DND-41 (cell line): ENCODE measurements around the gene MEOX2.

Source experiments
- ATAC-seq: fragments of 200-7000 bp; cut with Tn5 transposase; 3 replicates; pipeline ENCODE4 v1.9.1; 2021; ENCODE audit warnings: low read depth; ENCODE audit not compliant: insufficient read depth
- DNase-seq: peaks from one replicate; pipeline ENCODE4 v3.0.0-alpha.2; 2020
- H2AFZ ChIP-seq: 2 replicates; pipeline ENCODE4 v1.6.0; 2012; ENCODE audit warnings: low read depth, low read length
- H3K27ac ChIP-seq: 2 replicates; pipeline ENCODE4 v1.5.1; 2012; ENCODE audit warnings: low read length, inconsistent platforms
- H3K27me3 ChIP-seq: fragments of 200-600 bp; sonication (generic); 2 replicates; pipeline ENCODE4 v1.6.0; 2012; ENCODE audit warnings: low read length, mild to moderate bottlenecking, inconsistent platforms; ENCODE audit not compliant: insufficient read depth, poor library complexity
- H3K36me3 ChIP-seq: 2 replicates; pipeline ENCODE4 v1.5.1; 2012; ENCODE audit warnings: low read length, inconsistent platforms; ENCODE audit not compliant: insufficient read depth
- H3K4me1 ChIP-seq: 2 replicates; pipeline ENCODE4 v1.5.1; 2012; ENCODE audit warnings: mild to moderate bottlenecking, low read length; ENCODE audit not compliant: insufficient read depth
- H3K4me2 ChIP-seq: 2 replicates; pipeline ENCODE4 v1.6.0; 2012; ENCODE audit warnings: mild to moderate bottlenecking, moderate library complexity, low read length, inconsistent platforms; ENCODE audit not compliant: insufficient read depth
- H3K4me3 ChIP-seq, 2 experiments: fragments of 200-600 bp in 1 of 2; shearing (Covaris generic) in 1 of 2; 2 replicates each; pipeline ENCODE4 v1.5.1; 2012 to 2016; ENCODE audit warnings: inconsistent platforms in 2 of 2, low read length in 2 of 2, mild to moderate bottlenecking in 2 of 2, low read depth in 1 of 2, moderate library complexity in 1 of 2
- H3K79me2 ChIP-seq: 2 replicates; pipeline ENCODE4 v1.6.0; 2012; ENCODE audit warnings: low read length, inconsistent platforms; ENCODE audit not compliant: insufficient read depth
- H3K9ac ChIP-seq: 2 replicates; pipeline ENCODE4 v1.6.0; 2012; ENCODE audit warnings: low read depth, mild to moderate bottlenecking, inconsistent platforms, low read length, moderate library complexity
- H3K9me3 ChIP-seq: 2 replicates; pipeline ENCODE4 v1.5.1; 2012; ENCODE audit warnings: low read length, moderate library complexity, mild to moderate bottlenecking, inconsistent platforms; ENCODE audit not compliant: insufficient read depth, severe bottlenecking
- H4K20me1 ChIP-seq: 2 replicates; pipeline ENCODE4 v1.6.0; 2012; ENCODE audit warnings: low read length; ENCODE audit not compliant: insufficient read depth
- CTCF ChIP-seq: IDR thresholded peaks from 2 replicates; pipeline ENCODE4 v1.5.1; 2012; ENCODE audit warnings: borderline replicate concordance, low read length, moderate library complexity, mild to moderate bottlenecking; ENCODE audit not compliant: poor library complexity, severe bottlenecking; ENCODE audit errors: extremely low read depth
- EZH2 ChIP-seq: IDR thresholded peaks from 3 replicates; pipeline ENCODE4 v1.6.1; 2012; ENCODE audit warnings: borderline replicate concordance, low read depth, mild to moderate bottlenecking, moderate library complexity, low read length, inconsistent platforms; ENCODE audit not compliant: severe bottlenecking

The MEOX2 gene

GRCh38 chr7:15586266-15586665 lies 100.2 kb downstream of the MEOX2 start:
- no peaks in the 10 kb centered on the region for H3K36me3 ChIP-seq
- TF ChIP-seq CTCF (no peak), EZH2 (no peak)
- H3K4me3 ChIP-seq, result no peak overlapping the region
- H4K20me1 ChIP-seq, result no peaks in the 10 kb centered on the region
- ATAC-seq (no peak), DNase-seq (no peak)
- no peak overlapping the region for H3K27ac ChIP-seq
- H2AFZ ChIP-seq, result no peak overlapping the region
- H3K79me2 ChIP-seq, result no peaks in the 10 kb centered on the region
- no peak overlapping the region for H3K9ac ChIP-seq
- H3K4me2 ChIP-seq, result no peak overlapping the region
- H3K4me1 ChIP-seq, result no peaks in the 10 kb centered on the region
- peaks cover 10% of the 10 kb centered on the region for H3K9me3 ChIP-seq
- no peaks in the 10 kb centered on the region for H3K27me3 ChIP-seq

- no peak overlapping the region for H3K4me2 ChIP-seq
- no peak for TF ChIP-seq EZH2
- no peak for TF ChIP-seq CTCF
- ATAC-seq, result no peak
- H3K36me3 ChIP-seq, result no peaks in the 10 kb centered on the region
- no peaks in the 10 kb centered on the region for H3K27me3 ChIP-seq
- peaks cover 10% of the 10 kb centered on the region for H3K9me3 ChIP-seq
- H4K20me1 ChIP-seq, result no peaks in the 10 kb centered on the region
- H3K27ac ChIP-seq, result no peak overlapping the region
- H3K9ac ChIP-seq, result no peak overlapping the region
- DNase-seq, result no peak
- no peak overlapping the region for H3K4me3 ChIP-seq
- no peak overlapping the region for H2AFZ ChIP-seq
- H3K79me2 ChIP-seq, result no peaks in the 10 kb centered on the region
- H3K4me1 ChIP-seq, result no peaks in the 10 kb centered on the region
Measured at GRCh38 chr7:15584575-15584974, 101.9 kb downstream of the MEOX2 start.

GRCh38 chr7:15582773-15583172 lies 103.7 kb downstream of the MEOX2 start:
- Histone ChIP-seq H3K36me3 (no peaks in the 10 kb centered on the region), H3K9ac (no peak overlapping the region), H3K4me1 (no peaks in the 10 kb centered on the region), H3K27ac (no peak overlapping the region), H3K4me3 (no peak overlapping the region), H3K27me3 (no peaks in the 10 kb centered on the region), H3K4me2 (no peak overlapping the region), H4K20me1 (no peaks in the 10 kb centered on the region), H3K9me3 (peaks cover 10% of the 10 kb centered on the region), H2AFZ (no peak overlapping the region), H3K79me2 (no peaks in the 10 kb centered on the region)
- TF ChIP-seq CTCF, result no peak
- TF ChIP-seq EZH2, result no peak
- DNase-seq (no peak), ATAC-seq (no peak)
